IMR-90 (cell line): ENCODE data around the gene NAV2. TPM values are rescaled to one million over a fixed set of nuclear protein-coding genes. Genes with fewer than 3 reads are reported as not detected.

Experiments used
- ATAC-seq: fragments of 200-7000 bp; cut with Tn5 transposase; 2 replicates; pipeline ENCODE4 v1.9.1; 2020; ENCODE audit warnings: low read depth, mild to moderate bottlenecking, moderate library complexity
- BruUV-seq: library from RNA; stranded (reverse); fragments of 400-500 nt; replicated peaks from 2 replicates; lab custom pipeline; 2021; lab: Mats Ljungman, UMichigan
- CTCF ChIA-PET: fragments of 300-600 bp; formaldehyde crosslinking; extraction: SDS; loops from one replicate; lab custom pipeline; 2021; ENCODE audit warnings: antibody characterized with exemption; lab: Yijun Ruan, JAX
- POLR2A ChIA-PET: fragments of 300-600 bp; sonication (Branson Sonifier 250); formaldehyde crosslinking; loops from one replicate; lab custom pipeline; 2022; ENCODE audit warnings: antibody characterized with exemption; ENCODE audit not compliant: unreplicated experiment; lab: Charles Lee
- DNase-seq: peaks from one replicate; pipeline ENCODE4 v3.0.0; 2013
- H2AFZ ChIP-seq: replicated peaks from 2 replicates; pipeline ENCODE3; 2013; ENCODE audit warnings: low read length, mild to moderate bottlenecking; ENCODE audit not compliant: poor library complexity
- H2AK5ac ChIP-seq: 2 replicates; pipeline ENCODE4 v1.6.1; 2013; ENCODE audit warnings: low read depth, low read length, inconsistent platforms
- H2AK9ac ChIP-seq: replicated peaks from 2 replicates; pipeline ENCODE3; 2013; ENCODE audit warnings: mild to moderate bottlenecking, low read depth, low read length, moderate library complexity; ENCODE audit not compliant: poor library complexity
- H2BK120ac ChIP-seq: 2 replicates; pipeline ENCODE4 v1.6.1; 2013; ENCODE audit warnings: low read depth, low read length, inconsistent platforms
- H2BK15ac ChIP-seq: 3 replicates; pipeline ENCODE4 v1.6.1; 2013; ENCODE audit warnings: low read depth, low read length, inconsistent platforms
- H2BK20ac ChIP-seq: 2 replicates; pipeline ENCODE4 v1.6.1; 2013; ENCODE audit warnings: low read depth, mild to moderate bottlenecking, inconsistent platforms, low read length, moderate library complexity
- H2BK5ac ChIP-seq: 2 replicates; pipeline ENCODE4 v1.6.1; 2013; ENCODE audit warnings: mild to moderate bottlenecking, low read depth, low read length, inconsistent platforms; ENCODE audit not compliant: poor library complexity, severe bottlenecking
- H3K14ac ChIP-seq: replicated peaks from 2 replicates; pipeline ENCODE4 v1.6.1; 2013; ENCODE audit warnings: low read depth, low read length, inconsistent platforms
- H3K18ac ChIP-seq: 2 replicates; pipeline ENCODE4 v1.6.1; 2013; ENCODE audit warnings: low read depth, low read length, control low read depth
- H3K23ac ChIP-seq: 2 replicates; pipeline ENCODE4 v1.6.1; 2013; ENCODE audit warnings: low read depth, low read length, inconsistent platforms
- H3K27ac ChIP-seq: 2 replicates; pipeline ENCODE4 v1.5.1; 2013; ENCODE audit warnings: mild to moderate bottlenecking, control low read depth, low read length; ENCODE audit not compliant: insufficient read depth
- H3K27me3 ChIP-seq: 2 replicates; pipeline ENCODE4 v1.6.1; 2013; ENCODE audit warnings: low read length; ENCODE audit not compliant: control insufficient read depth, insufficient read depth
- H3K36me3 ChIP-seq: 2 replicates; pipeline ENCODE4 v1.6.1; 2013; ENCODE audit warnings: low read length, mixed read lengths; ENCODE audit not compliant: control insufficient read depth, insufficient read depth
- H3K4ac ChIP-seq: 2 replicates; pipeline ENCODE4 v1.6.1; 2013; ENCODE audit warnings: low read depth, low read length, inconsistent platforms
- H3K4me1 ChIP-seq: 2 replicates; pipeline ENCODE4 v1.6.1; 2013; ENCODE audit warnings: low read length, mixed read lengths; ENCODE audit not compliant: control insufficient read depth, insufficient read depth
- H3K4me2 ChIP-seq: 2 replicates; pipeline ENCODE4 v1.6.1; 2013; ENCODE audit warnings: low read depth, mild to moderate bottlenecking, control low read depth, low read length, moderate library complexity
- H3K4me3 ChIP-seq: 2 replicates; pipeline ENCODE4 v1.5.1; 2013; ENCODE audit warnings: low read depth, mild to moderate bottlenecking, control low read depth, low read length, moderate library complexity; ENCODE audit not compliant: insufficient read depth
- H3K56ac ChIP-seq: 2 replicates; pipeline ENCODE4 v1.6.1; 2013; ENCODE audit warnings: low read length, inconsistent platforms; ENCODE audit not compliant: insufficient read depth; ENCODE audit errors: extremely low read depth
- H3K79me1 ChIP-seq, 2 experiments: 2 replicates each; pipeline ENCODE4 v1.6.1; 2013; ENCODE audit warnings: low read length in 2 of 2, inconsistent platforms in 1 of 2, low read depth in 1 of 2
- H3K9ac ChIP-seq: 2 replicates; pipeline ENCODE4 v1.6.1; 2013; ENCODE audit warnings: low read depth, low read length, control low read depth
- H3K9me1 ChIP-seq: 2 replicates; pipeline ENCODE4 v1.6.1; 2013; ENCODE audit warnings: low read length, inconsistent platforms; ENCODE audit not compliant: insufficient read depth
- H3K9me3 ChIP-seq: 2 replicates; pipeline ENCODE4 v1.6.1; 2013; ENCODE audit warnings: low read length; ENCODE audit not compliant: control insufficient read depth, insufficient read depth
- H4K20me1 ChIP-seq: 2 replicates; pipeline ENCODE4 v1.6.1; 2013; ENCODE audit warnings: low read length, inconsistent platforms; ENCODE audit not compliant: insufficient read depth
- H4K5ac ChIP-seq: 2 replicates; pipeline ENCODE4 v1.6.1; 2013; ENCODE audit warnings: mild to moderate bottlenecking, low read depth, low read length, control low read depth
- H4K8ac ChIP-seq, 2 experiments: 2 replicates each; pipeline ENCODE4 v1.6.1; 2013; ENCODE audit warnings: low read depth in 2 of 2, low read length in 2 of 2, control low read depth in 1 of 2, inconsistent platforms in 1 of 2
- H4K91ac ChIP-seq: 2 replicates; pipeline ENCODE4 v1.6.1; 2013; ENCODE audit warnings: low read depth, low read length, inconsistent platforms; ENCODE audit not compliant: insufficient read depth
- RAD21 ChIP-seq: IDR thresholded peaks from 2 replicates; pipeline ENCODE4 v1.6.1; 2012; ENCODE audit warnings: low read length, improper control_type of control experiment
- WGBS, 2 experiments: methylation state at CpG; one replicate each; pipeline versions ENCODE4 v1.1.5 to v1.1.7; 2013; ENCODE audit warnings: missing lambda C conversion rate in 2 of 2; ENCODE audit not compliant: insufficient read length in 1 of 2; ENCODE audit errors: extremely low coverage in 2 of 2; 5-methylcytosine and 5-hydroxymethylcytosine counted together
- dilution Hi-C: fragments of 300-500 bp; cut with HindIII; formaldehyde crosslinking; loops from one replicate; pipeline ENCODE4 v1.14.3; 2018; ENCODE audit warnings: low sequenced_read_pairs; ENCODE audit not compliant: unreplicated experiment
- in situ Hi-C: fragments of 300-500 bp; cut with MboI; formaldehyde crosslinking; loops from 3 replicates; pipeline ENCODE4 v1.14.3; 2019; ENCODE audit warnings: low sequenced_read_pairs, inconsistent platforms, mixed read lengths
- intact Hi-C: fragments of 100-400 bp; cut with micrococcal nuclease; formaldehyde crosslinking; loops from 2 replicates; pipeline ENCODE4 v1.10.0; 2022
- polyA plus RNA-seq, 3 experiments: library from polyadenylated mRNA; depleted of rRNA; stranded (reverse); fragments of >200 nt; gene quantifications; 2 replicates each; pipeline ENCODE4 v1.2.3, GENCODE V29; 2012; ENCODE audit warnings: low replicate concordance in 1 of 3
- total RNA-seq: library from RNA; depleted of rRNA; stranded (reverse); fragments of >200 nt; gene quantifications from 2 replicates; pipeline ENCODE4 v1.2.3, GENCODE V29; 2012

NAV2 gene
- total and polyA plus RNA-seq, 2 of the 4 experiments (the other 2 are of a cell fraction), result 4.5 to 12.6 TPM

DNA sequence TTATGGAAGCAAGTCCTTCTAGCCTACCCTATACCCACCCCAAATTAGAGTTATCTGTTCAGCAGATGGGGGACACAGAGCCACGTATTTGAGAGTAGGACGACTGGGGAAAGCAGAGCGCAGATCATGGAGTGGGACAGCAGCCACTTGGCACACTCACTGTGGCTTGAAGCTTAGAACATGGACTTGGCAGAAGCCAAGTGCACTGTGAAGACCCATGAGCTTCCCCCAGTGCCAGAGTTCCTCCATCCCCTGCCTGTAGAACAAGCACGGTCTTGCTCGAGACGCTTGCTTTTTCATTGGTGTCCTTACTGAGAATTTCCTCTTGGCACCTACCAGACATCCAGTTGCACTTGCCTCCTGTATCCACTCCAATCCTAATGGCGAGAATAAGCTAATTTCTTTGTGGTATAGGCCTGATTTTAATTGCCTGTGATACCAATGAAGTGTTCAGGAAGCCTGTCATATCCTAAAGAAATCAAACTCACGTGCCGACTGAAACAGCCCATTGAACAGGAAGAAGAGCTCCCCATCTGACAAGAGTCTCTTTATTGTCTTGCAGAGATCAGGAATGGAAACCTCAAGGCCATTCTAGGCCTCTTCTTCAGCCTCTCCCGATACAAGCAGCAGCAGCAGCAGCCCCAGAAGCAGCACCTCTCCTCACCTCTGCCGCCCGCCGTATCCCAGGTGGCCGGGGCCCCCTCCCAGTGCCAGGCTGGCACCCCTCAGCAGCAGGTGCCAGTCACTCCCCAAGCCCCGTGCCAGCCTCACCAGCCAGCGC, 166.9 kb downstream of the NAV2 start:
- H2AFZ ChIP-seq, result no peak overlapping the region
- H3K27ac ChIP-seq, result no peak overlapping the region
- H3K9ac ChIP-seq, result no peak overlapping the region
- H2AK5ac ChIP-seq, result no peak overlapping the region
- no peak overlapping the region for H2BK15ac ChIP-seq
- no TSS peak for BruUV-seq
- no peak overlapping the region for H3K23ac ChIP-seq
- TF ChIP-seq RAD21, result no peak
- no peak for DNase-seq
- no peak overlapping the region for H3K4me2 ChIP-seq
- ChIA-PET CTCF (no interaction called here), POLR2A (no interaction called here)
- no peak overlapping the region for H3K4ac ChIP-seq
- H2BK20ac ChIP-seq, result no peak overlapping the region
- H3K9me3 ChIP-seq, result no peaks in the 10 kb centered on the region
- no peak overlapping the region for H3K4me3 ChIP-seq
- H3K36me3 ChIP-seq, result peaks cover 15% of the 10 kb centered on the region
- ATAC-seq, result no peak
- no peak overlapping the region for H2AK9ac ChIP-seq
- in situ Hi-C loops (no loop called here), dilution Hi-C loops (no loop called here), intact Hi-C loops (no loop called here)
- H4K8ac ChIP-seq, result no peak overlapping the region
- H4K20me1 ChIP-seq, result peaks cover 3% of the 10 kb centered on the region; the same call in 1 of the 2 replicates
- H3K56ac ChIP-seq, result no peak overlapping the region
- no peak overlapping the region for H3K18ac ChIP-seq
- 83% methylated on average over 2 of the region's 16 CpGs; no CpG with 5 or more reads in 1 of the 2 experiments for WGBS, 2 experiments
- no peak overlapping the region for H3K14ac ChIP-seq
- no peak overlapping the region for H2BK5ac ChIP-seq
- peaks cover 0 to 6% of the 10 kb centered on the region in 2 experiments; a peak in 2 of 4 replicates for H3K79me1 ChIP-seq
- no peaks in the 10 kb centered on the region for H3K4me1 ChIP-seq
- no peak overlapping the region for H4K91ac ChIP-seq
- no peaks in the 10 kb centered on the region for H3K27me3 ChIP-seq
- H4K5ac ChIP-seq, result no peak overlapping the region
- H2BK120ac ChIP-seq, result no peak overlapping the region
- H3K9me1 ChIP-seq, result no peaks in the 10 kb centered on the region
